ENCODE measurements around the gene MRPL21.
"Not testable (repeated sequence)": the region's sequence is repeated elsewhere in the genome, so short reads cannot be mapped to it uniquely, and the experiment has no call there.

The MRPL21 gene

DNA sequence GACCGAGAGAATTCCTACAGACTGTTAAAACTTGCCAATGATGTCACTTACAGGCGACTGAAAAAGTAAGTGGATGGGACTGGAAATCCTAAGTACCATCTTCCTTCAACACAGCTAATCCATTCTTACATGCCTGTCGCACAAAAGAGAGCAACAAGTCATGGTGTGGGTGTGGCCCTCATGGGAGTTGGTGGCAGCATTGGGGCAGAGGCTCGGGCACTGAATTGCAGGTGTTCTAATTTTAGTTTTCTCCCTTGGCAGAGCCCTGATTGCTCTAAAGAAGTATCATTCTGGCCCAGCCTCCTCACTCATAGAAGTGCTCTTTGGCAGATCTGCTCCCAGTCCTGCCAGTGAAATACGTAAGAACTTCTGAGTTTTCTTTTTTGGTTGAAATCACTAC lies 4.6 kb upstream of the MRPL21 start:
- DNase-seq = no peak

- no peak for DNase-seq
These were observed 2.1 kb upstream of the MRPL21 start for GRCh38 chr11:68905421-68906360.

- DNase-seq = peak; percentile 5
These were observed 716 bp upstream of the MRPL21 start for GRCh38 chr11:68904248-68904847.

DNA sequence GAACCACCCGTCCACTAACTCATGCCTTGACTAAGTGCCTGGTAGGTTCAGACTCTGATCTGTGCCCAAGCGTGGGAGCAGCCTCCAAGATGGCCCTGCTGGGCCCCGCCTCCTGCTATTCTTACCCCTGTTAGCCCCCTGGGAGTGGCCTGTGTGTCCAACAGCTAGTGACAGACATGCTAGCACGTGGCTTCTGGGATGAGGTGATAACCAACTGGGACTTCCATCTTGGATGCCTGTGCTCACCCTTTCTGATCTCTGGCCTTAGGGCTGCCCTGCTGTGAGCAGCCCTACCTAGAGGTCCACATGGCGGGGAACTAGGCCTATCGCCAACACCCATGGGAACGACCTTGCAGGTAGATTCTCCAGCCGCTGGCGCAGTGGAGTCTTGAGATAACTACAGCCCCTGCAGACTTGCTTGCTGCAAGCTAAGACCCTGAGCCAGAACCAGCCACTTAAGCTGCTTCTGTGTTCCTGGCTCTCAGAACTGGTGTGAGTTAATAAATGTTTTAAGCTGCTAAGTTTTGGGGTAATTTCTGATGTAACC lies 2.7 kb downstream of the MRPL21 start:
- DNase-seq = no peak

DNA sequence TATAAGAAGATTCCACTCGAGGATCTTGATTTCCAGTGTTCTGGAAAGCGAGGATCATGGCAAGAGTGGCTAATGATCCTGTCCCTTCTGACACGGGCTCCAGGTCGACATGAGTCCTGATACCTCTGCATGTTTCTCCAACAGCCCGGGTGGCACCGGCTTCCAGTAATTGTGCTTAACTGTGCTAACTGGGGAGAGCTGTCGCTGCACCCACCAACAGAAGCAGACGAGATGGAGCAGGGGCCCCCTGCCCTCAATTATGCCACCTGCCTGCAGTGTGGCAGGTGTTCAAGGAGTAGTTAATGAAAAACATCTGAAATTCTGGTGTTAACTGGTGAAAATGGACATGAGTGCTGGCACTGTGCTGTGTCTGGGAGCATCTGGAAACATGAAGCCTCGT lies 6.2 kb downstream of the MRPL21 start:
- DNase-seq = no peak

DNA sequence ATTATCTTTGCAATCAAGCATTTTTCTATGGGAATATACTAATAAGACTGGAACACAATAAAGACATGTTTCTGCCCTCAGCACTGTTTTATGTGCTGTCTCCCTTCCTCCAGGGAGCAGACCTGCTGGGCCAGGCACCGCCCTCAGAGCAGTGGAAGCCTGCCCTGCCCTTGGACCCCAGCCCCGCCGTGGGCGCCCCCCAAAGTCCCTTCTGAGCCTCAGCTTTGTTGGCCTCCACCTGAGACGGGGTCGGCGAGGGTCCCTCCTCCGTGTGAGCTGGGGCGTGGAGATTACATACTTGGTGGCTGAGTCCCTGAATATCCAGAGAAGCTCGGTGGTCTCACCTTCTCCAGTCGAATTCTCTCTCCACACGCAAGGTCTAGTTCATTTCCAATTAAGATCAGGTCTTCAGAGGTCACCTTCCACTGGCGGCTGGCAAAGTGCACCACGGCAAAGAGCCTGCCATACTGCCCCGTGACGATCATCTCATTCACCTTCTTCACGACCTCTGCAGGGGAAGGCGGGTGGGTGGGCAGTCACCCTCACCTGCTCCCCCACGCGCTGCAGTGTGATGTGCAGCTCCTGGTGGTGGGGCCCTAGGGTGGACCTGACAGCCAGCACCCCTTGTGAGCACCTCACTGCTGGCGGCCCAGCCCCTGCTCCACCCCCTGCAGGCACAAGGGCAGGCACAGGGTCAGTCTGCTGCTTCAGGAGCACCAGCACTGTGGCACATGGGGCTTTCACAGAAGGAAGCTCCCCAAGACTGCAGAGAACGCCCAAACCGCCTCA lies 7.3 kb downstream of the MRPL21 start:
- no peak for DNase-seq

DNA sequence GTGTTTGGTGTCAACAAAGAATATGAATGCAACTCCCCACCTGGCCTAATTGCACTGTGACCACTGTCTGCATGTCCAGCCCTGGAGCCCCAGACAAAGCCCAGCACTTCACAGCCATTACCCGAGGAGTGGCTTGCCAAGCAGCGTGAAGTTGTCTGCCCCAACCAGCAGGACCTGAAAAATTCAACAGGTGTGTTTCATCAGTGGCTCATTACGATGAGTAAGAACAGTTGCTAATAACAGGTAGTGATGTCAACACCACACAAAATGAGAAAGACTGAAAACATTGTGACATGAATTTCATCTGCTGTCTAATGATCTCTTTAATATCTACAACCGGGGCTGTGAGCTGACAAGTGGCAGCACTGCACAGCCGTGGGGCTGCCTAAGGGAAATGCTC lies 10.3 kb downstream of the MRPL21 start:
- DNase-seq = no peak

- no peak for DNase-seq
These were observed 11.1 kb downstream of the MRPL21 start for GRCh38 chr11:68892576-68892975.

- DNase-seq = no peak
These were observed 12.2 kb downstream of the MRPL21 start for GRCh38 chr11:68891351-68891948.

- DNase-seq = peak; percentile 93
These were observed 13.0 kb downstream of the MRPL21 start for GRCh38 chr11:68890490-68891231.

DNA sequence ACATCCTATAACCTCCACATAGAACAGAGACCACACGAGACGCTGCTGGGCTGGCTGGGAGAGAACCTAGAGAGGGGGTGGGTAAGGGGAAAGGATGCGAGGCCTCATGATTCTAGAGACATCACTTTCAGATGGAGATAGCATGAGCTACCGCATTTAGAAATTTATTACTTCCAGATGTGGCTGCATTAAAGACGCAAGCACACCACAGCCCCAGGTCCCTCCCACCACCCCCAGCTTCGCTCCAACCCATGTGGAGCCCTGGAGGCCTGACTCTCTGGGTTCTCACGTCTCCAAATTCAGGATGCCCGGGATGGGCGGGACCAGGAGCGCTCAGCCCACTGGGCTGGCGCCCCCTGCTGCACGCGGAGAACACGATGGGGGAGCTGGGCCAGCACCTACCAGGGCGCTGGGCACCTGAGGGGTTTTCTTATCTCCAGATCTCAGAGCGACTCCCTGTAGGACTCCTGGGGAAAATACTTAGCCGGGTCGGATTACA lies 13.6 kb downstream of the MRPL21 start:
- DNase-seq = peak; percentile 99

DNA sequence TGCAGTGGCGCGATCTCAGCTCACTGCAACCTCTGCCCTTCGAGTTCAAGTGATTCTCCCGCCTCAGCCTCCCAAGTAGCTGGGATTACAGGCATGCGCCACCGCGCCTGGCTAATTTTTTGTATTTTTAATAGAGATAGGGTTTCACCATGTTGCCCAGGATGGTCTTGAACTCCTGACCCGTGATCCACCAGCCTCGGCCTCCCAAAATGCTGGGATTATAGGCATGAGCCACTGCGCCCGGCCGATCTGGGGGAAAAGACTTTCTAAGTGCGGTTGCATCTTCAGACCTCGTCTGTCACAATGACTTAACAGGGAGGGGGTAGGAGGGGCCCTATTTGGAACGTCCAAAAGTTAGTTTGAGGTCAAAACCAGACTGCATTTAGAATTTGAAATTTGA lies 18.8 kb downstream of the MRPL21 start:
- not testable (repeated sequence) for DNase-seq

- DNase-seq = no peak
These were observed 21.2 kb downstream of the MRPL21 start for GRCh38 chr11:68882391-68882790.

DNA sequence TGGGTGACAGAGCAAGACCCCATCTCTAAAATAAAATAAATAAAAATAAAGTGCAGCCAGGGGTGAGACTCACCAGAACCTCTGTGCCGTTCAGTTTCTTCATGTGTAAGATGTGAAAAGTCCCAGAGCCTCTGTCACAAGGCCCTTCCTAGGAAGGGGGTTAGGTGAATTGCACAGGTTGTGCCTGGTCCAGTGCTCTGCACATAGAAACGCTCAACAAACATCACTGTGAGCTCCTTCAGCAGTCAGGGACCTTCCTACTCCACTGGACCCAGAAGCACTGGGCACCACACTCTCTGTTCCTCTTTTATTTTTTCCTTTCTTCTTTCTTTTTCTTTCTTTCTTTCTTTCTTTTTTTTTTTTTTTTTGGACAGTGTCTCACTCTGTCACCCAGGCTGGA lies 22.3 kb downstream of the MRPL21 start:
- no peak for DNase-seq

- DNase-seq = no peak
These were observed 22.8 kb downstream of the MRPL21 start for GRCh38 chr11:68880851-68881250.

- no peak for DNase-seq
These were observed 25.6 kb downstream of the MRPL21 start for GRCh38 chr11:68878022-68878421.

DNA sequence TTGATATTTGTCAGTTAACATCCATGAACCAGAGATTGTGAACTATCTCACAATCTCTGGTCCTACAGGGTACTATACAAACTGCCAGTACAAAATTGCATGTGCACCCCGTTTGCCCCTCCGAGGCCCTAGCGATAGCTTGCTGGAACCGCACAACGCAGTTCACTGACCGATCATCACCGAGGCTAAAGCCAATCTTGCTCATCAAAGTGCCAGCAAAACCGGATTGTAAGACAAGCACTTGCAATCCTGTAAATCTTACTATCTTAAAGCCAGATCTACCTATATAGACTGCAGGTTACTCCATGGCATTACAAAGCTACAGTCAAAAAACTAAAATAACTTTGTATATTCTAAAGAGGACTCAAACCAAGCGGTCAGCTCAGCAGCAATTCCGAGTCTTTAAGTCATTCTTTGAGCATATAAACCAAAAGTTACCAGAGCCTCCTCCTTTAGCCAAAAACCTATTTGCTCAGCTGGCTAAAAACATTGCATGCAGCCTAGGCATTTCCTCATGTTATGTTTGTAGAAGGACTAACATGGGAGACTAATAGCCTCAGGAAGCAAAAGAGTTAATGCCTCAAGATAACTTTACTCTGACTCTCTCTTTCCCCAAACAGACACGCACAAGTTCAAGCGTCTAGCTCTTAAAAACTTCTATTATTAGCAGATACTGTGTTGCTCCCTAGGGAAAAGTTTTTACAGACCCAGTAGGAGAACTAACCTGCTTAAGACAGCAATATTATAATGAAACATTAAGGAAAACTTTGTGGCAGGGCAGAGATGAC lies 31.2 kb downstream of the MRPL21 start:
- peak; percentile 28 for DNase-seq

DNA sequence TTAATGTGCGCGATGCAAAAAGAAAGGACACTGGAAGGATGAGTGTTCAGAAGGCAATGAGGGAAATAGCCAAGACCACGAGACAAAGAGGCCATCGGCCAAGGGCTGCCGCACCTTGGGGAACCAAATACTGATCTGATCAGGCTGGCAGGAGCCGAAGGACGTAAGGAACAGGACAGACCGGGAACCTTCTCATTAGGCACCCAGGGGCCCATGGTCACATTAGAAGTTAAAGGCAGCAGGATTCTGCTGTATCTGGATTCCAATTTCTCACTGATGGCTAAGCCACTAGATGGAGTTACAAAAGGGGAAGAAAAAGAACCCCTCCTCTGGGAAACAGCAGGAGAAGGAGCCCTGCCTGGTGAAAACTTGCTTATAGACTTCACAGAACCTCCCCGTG lies 33.2 kb downstream of the MRPL21 start:
- no peak for DNase-seq

- DNase-seq = no peak
These were observed 35.3 kb downstream of the MRPL21 start for GRCh38 chr11:68868221-68868835.

GRCh38 chr11:68867066-68867465 lies 36.6 kb downstream of the MRPL21 start:
- DNase-seq = no peak
